HL-60 (cell line): ENCODE measurements around the gene SYCP2.

ENCODE experiments used
- DNase-seq, 2 experiments: peaks; one replicate each; pipeline ENCODE4 v3.0.0-alpha.2; 2010 to 2020; ENCODE audit warnings: low read depth in 1 of 2, low spot score in 1 of 2
- H3K27ac ChIP-seq: fragments of 250-450 bp; sonication (Bioruptor Pico); replicated peaks from 2 replicates; pipeline ENCODE4 v1.5.1; 2020; ENCODE audit warnings: mild to moderate bottlenecking, moderate library complexity
- H3K27me3 ChIP-seq: fragments of 250-450 bp; sonication (Bioruptor Pico); 2 replicates; pipeline ENCODE4 v1.5.1; 2021; ENCODE audit warnings: mild to moderate bottlenecking, moderate library complexity; ENCODE audit not compliant: insufficient read depth, poor library complexity, severe bottlenecking
- H3K4me3 ChIP-seq: replicated peaks from 2 replicates; pipeline ENCODE4 v1.5.1; 2011; ENCODE audit warnings: mild to moderate bottlenecking, control low read depth, low read length; ENCODE audit not compliant: insufficient read depth
- CTCF ChIP-seq: IDR thresholded peaks from one replicate; pipeline ENCODE4 v1.5.1; 2011; ENCODE audit warnings: low read length, control low read depth, inconsistent platforms; ENCODE audit not compliant: insufficient read depth
- GABPA ChIP-seq: IDR thresholded peaks from 2 replicates; pipeline ENCODE4 v1.6.1; 2012; ENCODE audit warnings: low read depth
- POLR2AphosphoS5 ChIP-seq: IDR thresholded peaks from 2 replicates; pipeline ENCODE4 v1.6.1; 2012; ENCODE audit warnings: low read depth
- REST ChIP-seq: IDR thresholded peaks from 2 replicates; pipeline ENCODE4 v1.6.1; 2012; ENCODE audit warnings: low read depth; ENCODE audit not compliant: insufficient replicate concordance
- SPI1 ChIP-seq: IDR thresholded peaks from 2 replicates; pipeline ENCODE4 v1.6.1; 2012; ENCODE audit warnings: low read depth, mild to moderate bottlenecking, borderline replicate concordance

The SYCP2 gene

GRCh38 chr20:59817406-59817805 is 116.0 kb downstream of the SYCP2 start:
- peaks cover 3% of the 10 kb centered on the region for H3K27me3 ChIP-seq
- no peak overlapping the region for H3K4me3 ChIP-seq
- no peak overlapping the region for H3K27ac ChIP-seq
- no peak for DNase-seq
- no peak for TF ChIP-seq GABPA
- no peak for TF ChIP-seq SPI1
- no peak for TF ChIP-seq REST
- no peak for TF ChIP-seq CTCF
- no peak for TF ChIP-seq POLR2AphosphoS5

DNA sequence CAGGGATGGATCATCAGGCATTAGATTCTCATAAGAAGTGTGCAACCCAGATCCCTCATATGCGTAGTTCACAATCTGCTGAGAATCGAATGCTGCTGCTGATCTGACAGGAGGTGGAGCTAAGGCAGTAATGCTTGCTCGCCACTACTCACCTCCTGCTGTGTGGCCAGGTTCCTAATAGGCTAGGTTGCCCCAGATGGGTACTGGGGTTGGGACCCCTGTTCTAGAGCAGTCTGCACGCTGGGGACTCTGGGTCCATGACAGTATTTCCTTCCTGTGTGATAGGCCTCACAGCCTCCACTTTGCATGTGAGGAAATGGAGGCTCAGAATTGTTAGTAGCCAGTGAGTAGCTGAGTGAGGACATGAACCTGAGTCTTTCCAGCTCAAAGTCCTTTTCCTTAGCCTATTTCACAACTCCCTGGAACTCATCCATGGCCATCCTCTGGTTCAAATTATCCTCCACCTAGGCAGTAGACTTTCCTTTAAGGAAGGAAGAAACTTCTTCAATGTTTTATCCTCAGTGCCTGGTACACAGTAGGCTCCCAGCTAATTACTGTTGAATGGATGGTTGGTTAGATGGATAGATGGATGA is 117.2 kb downstream of the SYCP2 start:
- TF ChIP-seq CTCF (no peak), SPI1 (no peak)
- no peak for DNase-seq
- Histone ChIP-seq H3K4me3 (no peak overlapping the region), H3K27ac (no peak overlapping the region), H3K27me3 (peaks cover 3% of the 10 kb centered on the region)

- Histone ChIP-seq H3K27me3 (peaks cover 3% of the 10 kb centered on the region), H3K4me3 (no peak overlapping the region), H3K27ac (no peak overlapping the region)
- DNase-seq = no peak
- TF ChIP-seq GABPA (no peak), REST (no peak), POLR2AphosphoS5 (no peak), CTCF (no peak), SPI1 (no peak)
Observed at GRCh38 chr20:59814840-59815340, 118.5 kb downstream of the SYCP2 start.
